ENCODE results near the gene SEPHS1. TPM values are rescaled to one million over a fixed set of nuclear protein-coding genes. Genes with fewer than 3 reads are reported as not detected.
"Not testable (repeated sequence)": the region's sequence is repeated elsewhere in the genome, so short reads cannot be mapped to it uniquely, and the experiment has no call there.

SEPHS1 gene
- total RNA-seq, 2 donors from 2014 or later, result 33.4 to 37.4 TPM

GRCh38 chr10:13337128-13337826 lies 10.8 kb downstream of the SEPHS1 start:
- intact Hi-C loops (cut with DNase I, micrococcal nuclease), result no loop called here
- DNase-seq, result no peak
- ATAC-seq, result peak; percentile 17

DNA sequence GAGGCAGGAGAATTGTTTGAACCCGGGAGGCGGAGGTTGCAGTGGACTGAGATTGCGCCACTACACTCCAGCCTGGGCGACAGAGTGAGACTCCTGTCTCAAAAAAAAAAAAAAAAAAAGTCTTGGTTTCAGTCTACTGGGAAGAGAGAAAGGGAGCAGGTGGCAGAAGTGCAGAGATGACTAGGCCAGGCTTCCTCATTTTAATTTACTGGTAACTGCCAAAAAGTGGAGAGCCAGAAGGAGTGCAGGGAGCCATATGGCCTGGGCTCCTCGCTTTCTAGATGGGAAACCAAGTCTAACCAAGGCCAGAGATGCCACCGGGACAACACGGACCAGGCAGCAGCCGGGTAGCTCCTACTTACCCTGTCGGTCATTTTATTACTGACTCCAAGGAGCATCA lies 12.2 kb downstream of the SEPHS1 start:
- intact Hi-C loops (cut with DNase I, micrococcal nuclease), result no loop called here
- DNase-seq (no peak), ATAC-seq (no peak)

DNA sequence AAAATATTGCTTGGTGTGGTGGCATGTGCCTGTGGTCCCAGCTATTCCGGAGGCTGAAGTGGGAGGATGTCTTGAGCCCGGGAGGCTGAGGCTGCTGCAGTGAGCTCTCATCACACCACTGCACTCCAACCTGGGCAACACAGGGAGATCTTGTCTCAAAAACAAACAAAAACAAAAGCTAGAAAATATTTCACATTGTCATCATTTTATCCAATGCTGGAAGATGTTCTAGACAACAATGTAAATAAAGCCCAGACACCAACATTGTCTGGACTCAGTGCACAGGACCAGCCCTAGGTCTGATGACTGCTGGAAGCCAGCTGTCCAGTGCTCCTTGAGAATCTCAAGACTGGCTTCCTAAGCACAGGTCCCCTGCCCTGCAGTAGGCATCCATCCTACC lies 13.5 kb downstream of the SEPHS1 start:
- intact Hi-C loops (cut with DNase I, micrococcal nuclease), result no loop called here
- DNase-seq, result no peak

GRCh38 chr10:13331646-13332045 lies 16.4 kb downstream of the SEPHS1 start:
- no peak for ATAC-seq
- DNase-seq, result no peak
- intact Hi-C loops (cut with DNase I, micrococcal nuclease), result no loop called here

More for the DNA sequence above, 13.5 kb downstream of the SEPHS1 start:
- no peak for ATAC-seq

DNA sequence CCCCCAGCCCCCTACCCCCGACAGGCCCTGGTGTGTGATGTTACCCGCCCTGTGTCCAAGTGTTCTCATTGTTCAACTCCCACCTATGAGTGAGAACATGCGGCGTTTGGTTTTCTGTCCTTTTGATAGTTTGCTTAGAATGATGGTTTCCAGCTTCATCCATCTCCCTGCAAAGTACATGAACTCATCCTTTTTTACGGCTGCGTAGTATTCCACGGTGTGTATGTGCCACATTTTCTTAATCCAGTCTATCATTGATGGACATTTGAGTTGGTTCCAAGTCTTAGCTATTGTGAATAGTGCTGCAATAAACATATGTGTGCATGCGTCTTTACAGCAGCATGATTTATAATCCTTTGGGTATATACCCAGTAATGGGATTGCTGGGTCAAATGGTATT lies 17.1 kb downstream of the SEPHS1 start:
- intact Hi-C loops (cut with DNase I, micrococcal nuclease); ATAC-seq: not testable (repeated sequence)

DNA sequence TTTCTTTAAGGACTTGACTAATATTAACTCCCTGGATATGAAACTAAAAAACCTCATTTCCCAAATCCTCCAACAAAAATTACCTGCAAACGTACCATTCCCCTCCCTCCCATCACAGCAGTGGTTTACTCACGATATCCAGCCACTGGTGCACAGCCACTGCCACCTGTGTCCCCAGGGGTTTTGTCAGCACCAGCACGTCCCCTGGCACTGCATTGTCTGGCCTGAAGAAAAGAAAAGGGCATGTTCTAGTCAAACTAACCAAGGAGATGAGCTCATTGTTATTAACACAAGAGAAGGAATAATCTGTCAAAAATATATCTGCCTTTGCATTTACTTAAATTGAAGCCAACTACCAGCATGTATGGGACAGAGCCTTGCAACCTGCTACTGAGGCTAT lies 18.5 kb downstream of the SEPHS1 start:
- intact Hi-C loops (cut with DNase I, micrococcal nuclease), result no loop called here
- DNase-seq (no peak), ATAC-seq (no peak)

More for the DNA sequence above, 17.1 kb downstream of the SEPHS1 start:
- not testable (repeated sequence) for DNase-seq

DNA sequence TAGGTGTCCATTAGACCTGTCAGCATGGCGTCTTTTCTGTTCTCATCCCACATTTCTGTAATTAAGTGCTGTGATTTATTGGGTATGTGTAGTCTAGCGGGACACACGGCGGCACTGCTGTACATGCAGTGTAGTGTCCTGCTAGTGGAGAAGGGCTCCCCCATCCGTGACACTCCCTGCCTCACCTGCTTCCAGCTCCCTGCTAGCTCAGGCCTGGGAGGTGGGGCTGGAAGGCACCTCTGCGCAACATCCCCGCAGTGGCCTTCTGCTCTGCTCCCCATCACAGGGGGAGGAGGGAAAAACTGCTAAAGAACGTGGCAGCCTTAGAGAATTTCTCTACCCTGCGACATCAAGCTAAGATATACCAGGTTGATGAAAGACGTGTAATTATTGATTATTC lies 19.5 kb downstream of the SEPHS1 start:
- DNase-seq (no peak), ATAC-seq (no peak)
- intact Hi-C loops (cut with DNase I, micrococcal nuclease), result no loop called here

GRCh38 chr10:13328126-13328525 lies 20.0 kb downstream of the SEPHS1 start:
- intact Hi-C loops (cut with DNase I, micrococcal nuclease), result no loop called here
- no peak for DNase-seq
- no peak for ATAC-seq

DNA sequence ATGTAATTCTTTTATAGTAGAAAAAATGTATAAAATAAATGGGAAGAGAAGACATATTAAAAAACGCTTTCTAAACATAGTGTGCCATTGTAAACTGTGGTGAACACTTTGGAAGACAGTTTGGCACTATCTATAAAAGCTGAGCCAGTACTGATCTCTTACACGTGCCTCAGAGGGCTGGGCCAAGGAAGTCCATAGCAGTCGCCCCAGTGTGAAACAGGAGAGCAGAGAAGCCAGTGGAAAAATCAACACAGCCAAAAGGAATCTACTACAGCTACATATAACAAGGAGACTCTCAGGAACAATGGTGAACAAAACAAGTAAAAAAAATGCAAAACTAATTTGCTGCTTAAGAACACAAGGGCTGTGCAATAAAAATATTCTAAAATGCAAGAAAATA lies 20.6 kb downstream of the SEPHS1 start:
- DNase-seq (no peak), ATAC-seq (no peak)
- intact Hi-C loops (cut with DNase I, micrococcal nuclease), result no loop called here

GRCh38 chr10:13322615-13323148 lies 25.4 kb downstream of the SEPHS1 start:
- intact Hi-C loops (cut with DNase I, micrococcal nuclease), result no loop called here
- ATAC-seq (no peak), DNase-seq (no peak)

DNA sequence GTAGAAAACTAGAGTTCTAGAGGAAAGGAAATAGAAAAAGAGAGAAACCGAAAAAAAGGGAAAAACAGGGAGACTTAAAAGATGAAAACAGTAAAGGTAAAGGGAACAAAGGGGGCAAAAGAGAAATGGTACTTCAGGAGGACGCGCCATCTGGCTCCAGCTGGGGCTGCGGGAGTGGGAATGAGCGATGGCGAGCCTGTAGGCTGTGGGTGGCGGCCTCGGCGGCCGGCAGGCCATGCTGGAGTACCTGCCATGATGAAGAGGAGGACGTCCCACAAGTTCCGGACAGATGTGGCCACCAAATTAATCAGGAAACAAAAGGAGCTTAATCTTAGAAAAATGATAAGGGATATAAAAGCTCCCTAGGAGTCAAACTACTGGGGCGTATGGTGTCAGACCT lies 26.5 kb downstream of the SEPHS1 start:
- no peak for ATAC-seq
- intact Hi-C loops (cut with DNase I, micrococcal nuclease), result no loop called here
- no peak for DNase-seq

- ATAC-seq (no peak), DNase-seq (no peak)
- intact Hi-C loops (cut with DNase I, micrococcal nuclease), result no loop called here
These were observed 28.9 kb downstream of the SEPHS1 start for GRCh38 chr10:13319166-13319565.

- intact Hi-C loops (cut with DNase I, micrococcal nuclease), result no loop called here
- ATAC-seq (no peak), DNase-seq (no peak)
These were observed 30.6 kb downstream of the SEPHS1 start for GRCh38 chr10:13317474-13317873.

- no peak for DNase-seq
- no peak for ATAC-seq
These were observed 31.3 kb downstream of the SEPHS1 start for GRCh38 chr10:13316635-13317311.

DNA sequence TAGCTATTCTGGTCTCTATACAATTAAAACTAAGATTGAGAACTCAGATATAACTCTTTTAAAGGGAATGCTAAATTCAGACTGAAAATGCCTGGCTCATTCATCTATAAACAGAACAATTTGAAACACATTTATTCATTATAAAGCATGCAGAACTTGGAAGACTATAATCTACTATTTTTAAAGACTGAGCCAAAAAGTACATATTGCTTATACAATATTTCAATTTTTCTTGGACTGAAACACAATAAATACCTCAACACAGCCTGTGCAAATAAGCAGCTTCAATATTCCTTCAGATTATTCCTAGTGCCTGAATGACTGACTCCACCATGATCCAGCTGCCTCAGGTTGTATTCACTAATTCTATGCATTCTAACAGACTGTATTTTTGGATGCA lies 32.7 kb downstream of the SEPHS1 start:
- ATAC-seq (no peak), DNase-seq (no peak)
- intact Hi-C loops (cut with DNase I, micrococcal nuclease), result no loop called here

More at GRCh38 chr10:13316635-13317311, 31.3 kb downstream of the SEPHS1 start:
- intact Hi-C loops (cut with DNase I, micrococcal nuclease), result no loop called here

DNA sequence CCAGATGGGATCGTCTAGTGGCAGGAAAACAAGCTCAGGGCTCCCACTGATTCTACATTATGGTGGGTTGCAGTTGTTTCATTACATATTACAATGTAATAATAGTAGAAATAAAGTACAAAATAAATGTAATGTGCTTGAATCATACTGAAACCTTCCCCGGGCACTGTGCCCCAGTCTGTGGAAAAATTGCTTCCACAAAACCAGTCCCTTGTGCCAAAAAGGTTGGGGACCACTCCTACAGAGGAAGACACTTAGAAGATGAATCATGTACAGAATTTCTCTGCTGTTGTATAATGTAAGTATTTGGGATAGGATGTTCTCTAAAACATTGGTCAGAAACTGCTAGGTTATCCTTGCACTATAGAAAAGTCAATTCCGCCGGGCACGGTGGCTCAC lies 36.9 kb downstream of the SEPHS1 start:
- DNase-seq (no peak), ATAC-seq (no peak)
- intact Hi-C loops (cut with DNase I, micrococcal nuclease), result no loop called here

GRCh38 chr10:13310518-13311176 lies 37.4 kb downstream of the SEPHS1 start:
- intact Hi-C loops (cut with DNase I, micrococcal nuclease), result no loop called here
- no peak for DNase-seq
- no peak for ATAC-seq

DNA sequence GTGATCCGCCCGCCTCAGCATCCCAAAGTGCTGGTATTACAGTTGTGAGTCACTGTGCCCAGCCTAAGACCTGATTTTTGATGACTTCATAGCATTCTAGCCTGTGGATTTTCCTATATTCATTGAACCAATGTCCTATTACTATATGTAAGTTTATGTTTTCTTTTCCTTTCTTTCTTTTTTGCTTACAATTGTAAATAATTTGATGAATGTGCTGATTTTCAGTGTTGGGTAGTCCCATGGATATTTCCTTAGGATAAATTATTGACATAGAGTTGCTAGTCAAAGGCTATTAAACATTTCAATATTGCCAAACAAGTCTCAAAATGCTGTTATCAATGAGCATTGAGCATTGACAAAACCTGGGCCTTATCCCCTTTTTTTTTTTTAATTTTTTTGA lies 38.3 kb downstream of the SEPHS1 start:
- intact Hi-C loops (cut with DNase I, micrococcal nuclease), result no loop called here
- DNase-seq (no peak), ATAC-seq (no peak)

- ATAC-seq (no peak), DNase-seq (no peak)
- intact Hi-C loops (cut with DNase I, micrococcal nuclease), result no loop called here
These were observed 40.0 kb downstream of the SEPHS1 start for GRCh38 chr10:13308096-13308495.

DNA sequence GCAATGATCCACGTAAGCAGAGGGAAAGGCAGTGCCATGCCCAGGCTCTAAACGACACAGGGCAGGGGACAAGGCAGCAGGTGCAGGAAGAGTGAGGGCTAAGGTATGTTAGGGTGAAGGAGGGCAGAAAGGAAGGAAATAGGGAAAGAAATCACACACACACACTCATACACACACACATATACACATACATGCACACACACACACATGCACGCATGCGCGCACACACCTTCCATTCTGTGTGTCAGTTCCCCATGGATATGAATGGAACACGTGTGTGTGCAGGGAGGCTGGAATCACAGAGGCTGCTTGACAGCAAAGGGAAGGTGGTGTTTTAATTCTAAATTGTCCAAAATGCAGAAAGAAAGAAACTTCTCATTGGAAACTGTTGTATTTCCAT lies 42.0 kb downstream of the SEPHS1 start:
- DNase-seq (no peak), ATAC-seq (no peak)
- intact Hi-C loops (cut with DNase I, micrococcal nuclease), result no loop called here

Measured in left colon (tissue), 2 donors.